Suprapubic skin (tissue), 4 donors: ENCODE measurements around the gene TPPP2.

Experiments used
- CTCF ChIP-seq, 2 donors: fragments of 200-600 bp in 1 of 2; fragments of 450-650 bp in 1 of 2; sonication (generic) in 1 of 2; IDR thresholded peaks; one replicate each; pipeline ENCODE4 v1.5.1; 2016 to 2019; ENCODE audit warnings: antibody characterized with exemption in 2 of 2, mild to moderate bottlenecking in 1 of 2, moderate library complexity in 1 of 2
- EP300 ChIP-seq: sonication (generic); formaldehyde crosslinking; IDR thresholded peaks from one replicate; pipeline ENCODE4 v1.6.1; 2017; ENCODE audit warnings: antibody characterized with exemption
- POLR2A ChIP-seq, 2 donors: fragments of 450-650 bp; IDR thresholded peaks; one replicate each; pipeline ENCODE4 v1.6.1; 2017; ENCODE audit warnings: antibody characterized with exemption in 2 of 2, mild to moderate bottlenecking in 2 of 2, moderate library complexity in 2 of 2
- POLR2AphosphoS5 ChIP-seq, 3 donors: sonication (generic); formaldehyde crosslinking; IDR thresholded peaks; one replicate each; pipeline ENCODE4 v1.6.1; 2017; ENCODE audit warnings: antibody characterized with exemption in 3 of 3

GRCh38 chr14:21053184-21054122 is 23.4 kb downstream of the TPPP2 start:
- no peak for TF ChIP-seq CTCF (IDR thresholded peaks at IDR 0.05)
- TF ChIP-seq EP300: no peak
- TF ChIP-seq POLR2A (IDR thresholded peaks at IDR 0.05): no peak
- TF ChIP-seq POLR2AphosphoS5 (IDR thresholded peaks at IDR 0.05): no peak
